HG03469 (cell line): ENCODE results near the gene PLET1.
A peak's percentile ranks its signal among the peaks of the same experiment; 100 is the strongest.

Experiments used
- ATAC-seq: cut with Tn5 transposase; IDR thresholded peaks from one replicate; pipeline ENCODE4 v1.9.1; 2021; ENCODE audit warnings: mild to moderate bottlenecking, moderate library complexity, moderate number of reproducible peaks; ENCODE audit not compliant: unreplicated experiment

PLET1 gene

DNA sequence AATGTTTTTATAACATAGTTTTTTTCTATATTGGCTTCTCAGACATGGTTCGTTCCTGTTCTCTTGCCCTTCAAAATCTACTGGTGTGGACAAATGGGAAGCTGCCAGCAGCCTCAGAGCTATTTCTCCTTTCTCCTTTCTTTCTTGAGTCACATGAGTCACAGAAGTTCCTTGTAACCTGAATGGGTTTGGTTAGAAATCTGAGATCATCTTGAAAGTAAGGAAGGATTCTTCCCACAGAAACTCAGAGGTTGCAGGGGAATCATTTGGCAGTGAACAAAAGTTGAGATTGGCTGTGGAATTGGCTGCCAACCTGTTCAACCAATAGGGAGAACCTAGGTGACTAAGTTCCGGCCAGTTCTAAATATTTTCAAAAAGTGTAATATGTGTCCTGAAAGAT is 12.5 kb downstream of the PLET1 start:
- no peak for ATAC-seq

DNA sequence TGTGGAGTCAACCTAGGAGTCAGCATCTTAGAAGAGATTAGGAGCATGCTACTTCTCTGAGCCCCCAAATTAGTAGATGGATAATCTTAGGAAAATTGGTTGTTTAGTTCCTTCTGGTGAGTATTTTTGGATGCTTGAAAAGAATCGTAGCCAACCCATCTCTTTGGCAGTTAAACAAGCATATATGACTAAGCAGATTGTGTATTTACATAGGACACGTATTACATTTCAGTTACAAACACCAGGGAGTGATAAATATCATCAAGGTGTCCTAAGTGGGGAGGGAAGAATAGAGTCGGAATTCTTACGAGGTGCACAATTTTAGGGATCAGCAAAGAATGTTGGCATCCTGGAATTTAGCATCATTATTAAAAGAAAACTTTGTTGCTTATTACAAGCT is 13.5 kb downstream of the PLET1 start:
- no peak for ATAC-seq

GRCh38 chr11:112241486-112241885 is 19.2 kb downstream of the PLET1 start:
- ATAC-seq: no peak

DNA sequence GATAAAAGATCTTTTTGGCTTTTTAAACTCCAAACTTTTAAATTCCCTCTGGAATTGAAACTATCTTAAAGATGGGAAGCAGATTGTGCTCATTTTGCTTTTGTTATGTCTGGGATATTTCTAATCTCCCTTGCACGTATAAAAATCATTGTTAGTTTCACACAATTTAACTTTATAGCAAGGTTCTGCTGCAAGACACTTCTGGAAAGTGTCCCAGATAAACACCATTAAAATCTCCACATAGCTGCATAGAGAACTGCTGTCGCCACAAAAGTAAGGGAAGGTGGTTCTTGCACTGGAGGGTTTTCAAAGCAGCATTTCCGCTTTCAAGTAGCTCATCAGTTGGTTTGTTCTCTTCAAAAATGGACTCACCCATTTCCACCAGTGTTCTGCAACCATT is 22.6 kb downstream of the PLET1 start:
- ATAC-seq: no peak

DNA sequence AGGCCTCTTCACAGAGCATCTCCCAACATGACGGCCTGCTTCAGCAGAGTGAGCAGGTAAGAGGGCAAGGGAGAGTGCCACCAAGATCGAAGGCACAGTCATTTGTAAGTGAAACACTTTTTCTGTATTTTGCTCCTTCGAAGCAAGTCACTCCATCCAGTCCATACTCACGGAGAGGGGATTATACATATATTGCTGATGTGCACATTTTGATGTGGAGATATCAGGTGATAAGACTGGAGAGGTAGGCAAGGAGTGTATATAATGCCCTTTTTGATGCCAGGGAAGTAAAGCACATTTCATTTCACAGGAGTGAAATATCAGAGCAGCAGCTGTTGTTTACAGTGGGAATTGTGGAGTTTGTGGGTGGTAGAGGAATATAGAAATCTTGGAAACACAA is 23.2 kb downstream of the PLET1 start:
- no peak for ATAC-seq

- no peak for ATAC-seq
These were observed 24.8 kb downstream of the PLET1 start for GRCh38 chr11:112235750-112236390.

DNA sequence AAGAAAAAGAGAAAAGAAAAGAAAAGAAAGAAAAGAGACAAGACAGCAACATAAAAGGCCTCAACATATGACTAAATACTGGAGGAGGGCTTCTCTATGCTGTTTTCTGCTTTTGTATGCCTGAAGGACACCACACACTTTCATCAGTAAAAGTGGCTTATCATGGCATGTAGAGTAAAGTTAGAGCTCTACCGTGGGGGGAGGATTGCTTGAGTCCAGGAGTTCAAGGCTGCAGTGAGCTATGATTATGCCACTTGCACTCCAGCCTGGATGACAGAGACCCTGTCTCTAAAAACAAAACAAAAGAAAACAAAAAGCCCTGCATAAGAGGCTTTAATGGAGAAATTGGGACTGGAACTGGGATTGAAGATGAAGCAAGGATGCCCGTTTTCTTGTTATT is 28.7 kb downstream of the PLET1 start:
- ATAC-seq: no peak

DNA sequence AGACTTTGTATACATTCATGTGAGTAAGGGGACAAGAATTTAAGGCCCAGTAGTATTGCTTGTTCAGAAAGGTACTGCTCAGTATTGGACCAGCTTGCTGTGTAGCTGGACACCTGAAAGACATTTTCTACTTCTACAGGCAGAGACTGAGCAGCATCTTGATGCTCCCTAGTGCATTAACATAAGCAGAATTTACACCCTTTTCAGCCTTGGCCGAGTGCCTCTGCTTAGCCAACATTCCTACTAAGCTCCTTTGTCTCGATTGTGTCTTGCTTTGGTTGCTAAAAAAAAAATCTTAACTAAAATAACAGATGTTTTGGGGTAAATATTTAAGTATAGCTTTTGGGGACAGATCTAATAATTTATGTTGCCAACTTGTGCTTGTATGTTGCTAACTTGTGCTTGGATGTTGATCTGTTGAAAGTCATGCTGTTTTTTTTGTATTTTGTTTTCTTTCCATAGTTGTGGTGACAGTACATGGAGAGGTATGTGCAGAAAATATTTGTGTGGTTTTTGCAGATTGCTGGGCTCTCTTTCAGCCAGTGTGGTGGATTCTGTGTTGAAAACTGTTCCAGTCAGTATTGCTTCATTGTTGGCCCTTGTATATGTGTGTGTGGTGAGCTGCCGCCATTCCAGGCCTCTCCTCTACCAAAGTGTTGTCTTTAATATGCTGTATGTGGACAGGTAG is 30.8 kb downstream of the PLET1 start:
- ATAC-seq: no peak

DNA sequence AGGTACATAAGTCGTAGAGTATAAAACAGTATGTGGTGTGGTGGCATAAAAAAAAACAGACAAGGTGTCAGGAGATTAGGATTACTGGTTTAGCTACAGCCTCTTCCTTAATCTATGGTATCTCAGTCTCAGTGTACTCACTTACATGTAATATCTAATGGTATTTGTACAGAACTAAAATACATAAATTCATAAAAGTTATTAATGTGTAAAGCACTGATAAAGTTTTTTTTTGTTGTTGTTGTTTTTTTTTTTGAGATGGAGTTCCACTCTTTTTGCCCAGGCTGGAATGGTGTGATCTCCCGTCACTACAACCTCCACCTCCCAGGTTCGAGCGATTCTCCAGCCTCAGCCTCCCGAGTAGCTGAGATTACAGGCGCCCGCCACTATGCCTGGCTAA is 31.5 kb downstream of the PLET1 start:
- no peak for ATAC-seq

- no peak for ATAC-seq
These were observed 32.0 kb downstream of the PLET1 start for GRCh38 chr11:112228706-112229105.

- ATAC-seq: no peak
These were observed 33.2 kb downstream of the PLET1 start for GRCh38 chr11:112227471-112227870.

DNA sequence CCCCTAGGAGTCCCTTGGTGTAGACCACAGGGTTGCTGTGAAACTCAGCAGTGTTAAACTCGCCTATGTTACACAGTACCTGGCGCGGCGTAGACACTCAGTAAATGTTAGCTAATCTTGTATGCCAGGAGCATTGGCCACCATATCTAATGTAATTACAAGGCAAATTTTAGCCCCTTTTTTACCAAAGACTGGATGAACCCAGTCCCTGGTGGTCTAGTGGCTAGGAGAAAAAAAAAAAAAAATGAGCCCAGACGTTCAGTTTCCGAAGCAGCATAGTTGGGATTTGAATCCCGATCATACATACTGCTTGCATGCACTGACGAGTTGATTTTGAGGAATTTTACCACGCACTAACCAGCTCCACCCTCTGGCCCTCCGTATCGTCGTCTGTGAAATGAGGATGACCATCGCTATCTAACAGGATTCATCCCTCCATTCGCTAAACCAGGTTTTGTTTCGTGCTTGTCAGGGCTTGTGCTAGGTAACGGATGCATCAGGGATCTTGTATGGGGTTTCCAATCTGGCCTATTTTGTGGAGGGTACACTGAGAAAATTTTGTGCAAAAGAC is 33.7 kb downstream of the PLET1 start:
- ATAC-seq: no peak

- peak; percentile 83 for ATAC-seq
These were observed 34.4 kb downstream of the PLET1 start, which contains the start of gene PTS for GRCh38 chr11:112226062-112226830. Gene PTS (plus strand): TSS chr11:112226428. CDS start chr11:112226444, 16 bp downstream.

- ATAC-seq: no peak
These were observed 35.0 kb downstream of the PLET1 start for GRCh38 chr11:112225753-112226061.

DNA sequence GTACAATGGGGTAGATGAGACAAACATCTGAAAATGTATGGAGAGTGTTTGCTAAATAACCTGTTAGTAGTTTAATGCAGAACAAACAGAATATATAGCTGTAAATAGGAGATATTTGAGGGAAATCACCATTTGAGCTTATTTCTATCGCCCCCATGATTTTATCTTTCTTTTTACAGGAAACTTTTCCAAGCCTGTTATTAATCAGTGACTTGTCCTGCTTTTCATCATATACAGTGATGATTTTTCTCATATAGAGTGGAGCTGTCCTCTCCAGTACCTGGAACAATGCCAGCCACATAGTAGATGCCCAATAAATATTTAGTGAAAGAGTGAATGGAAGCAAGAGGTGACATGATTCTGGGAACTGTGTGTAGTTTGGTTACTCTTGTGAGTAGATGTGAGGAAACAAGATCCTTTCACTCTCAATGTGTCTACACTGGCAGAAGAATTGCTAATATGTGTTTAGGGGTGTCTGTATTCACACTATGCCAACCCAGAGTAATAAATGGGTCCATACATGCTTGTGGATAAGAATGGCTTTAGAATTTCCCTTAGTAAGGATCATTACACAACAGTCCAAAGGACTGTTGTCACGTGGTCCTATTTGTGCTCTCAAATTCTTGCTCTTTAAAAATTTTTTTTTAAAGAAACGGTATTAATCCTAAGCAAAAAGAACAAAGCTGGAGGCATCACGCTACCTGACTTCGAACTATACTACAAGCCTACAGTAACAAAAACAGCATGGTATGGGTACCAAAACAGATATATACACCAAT is 36.7 kb downstream of the PLET1 start:
- no peak for ATAC-seq

DNA sequence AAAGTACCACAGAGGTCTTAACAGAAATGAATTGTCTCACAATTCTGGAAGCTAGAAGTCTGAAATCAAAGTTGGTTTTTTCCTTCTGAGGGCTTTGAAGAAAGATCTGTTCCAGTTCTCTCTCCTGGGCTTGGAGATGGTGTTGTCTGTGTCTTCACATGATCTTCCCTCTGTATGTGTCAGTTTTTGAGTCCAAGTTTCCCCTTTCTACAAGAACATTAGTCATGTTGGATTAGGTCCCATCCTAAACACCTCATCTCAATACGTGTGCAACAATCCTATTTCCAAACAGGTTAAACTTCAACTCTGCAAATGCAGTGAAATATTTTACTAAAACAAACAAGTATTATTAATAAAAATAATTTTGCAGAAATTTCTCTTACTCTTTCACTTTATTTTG is 37.5 kb downstream of the PLET1 start:
- no peak for ATAC-seq

- no peak for ATAC-seq
These were observed 38.4 kb downstream of the PLET1 start for GRCh38 chr11:112222303-112222702.

- no peak for ATAC-seq
These were observed 39.3 kb downstream of the PLET1 start for GRCh38 chr11:112221274-112221835.

GRCh38 chr11:112219476-112220232 is 41.0 kb downstream of the PLET1 start:
- peak; percentile 79 for ATAC-seq

- no peak for ATAC-seq
These were observed 44.0 kb downstream of the PLET1 start for GRCh38 chr11:112216561-112217105.
